ENCODE data around the gene WASF3.

The WASF3 gene, protein sequence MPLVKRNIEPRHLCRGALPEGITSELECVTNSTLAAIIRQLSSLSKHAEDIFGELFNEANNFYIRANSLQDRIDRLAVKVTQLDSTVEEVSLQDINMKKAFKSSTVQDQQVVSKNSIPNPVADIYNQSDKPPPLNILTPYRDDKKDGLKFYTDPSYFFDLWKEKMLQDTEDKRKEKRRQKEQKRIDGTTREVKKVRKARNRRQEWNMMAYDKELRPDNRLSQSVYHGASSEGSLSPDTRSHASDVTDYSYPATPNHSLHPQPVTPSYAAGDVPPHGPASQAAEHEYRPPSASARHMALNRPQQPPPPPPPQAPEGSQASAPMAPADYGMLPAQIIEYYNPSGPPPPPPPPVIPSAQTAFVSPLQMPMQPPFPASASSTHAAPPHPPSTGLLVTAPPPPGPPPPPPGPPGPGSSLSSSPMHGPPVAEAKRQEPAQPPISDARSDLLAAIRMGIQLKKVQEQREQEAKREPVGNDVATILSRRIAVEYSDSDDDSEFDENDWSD

DNA sequence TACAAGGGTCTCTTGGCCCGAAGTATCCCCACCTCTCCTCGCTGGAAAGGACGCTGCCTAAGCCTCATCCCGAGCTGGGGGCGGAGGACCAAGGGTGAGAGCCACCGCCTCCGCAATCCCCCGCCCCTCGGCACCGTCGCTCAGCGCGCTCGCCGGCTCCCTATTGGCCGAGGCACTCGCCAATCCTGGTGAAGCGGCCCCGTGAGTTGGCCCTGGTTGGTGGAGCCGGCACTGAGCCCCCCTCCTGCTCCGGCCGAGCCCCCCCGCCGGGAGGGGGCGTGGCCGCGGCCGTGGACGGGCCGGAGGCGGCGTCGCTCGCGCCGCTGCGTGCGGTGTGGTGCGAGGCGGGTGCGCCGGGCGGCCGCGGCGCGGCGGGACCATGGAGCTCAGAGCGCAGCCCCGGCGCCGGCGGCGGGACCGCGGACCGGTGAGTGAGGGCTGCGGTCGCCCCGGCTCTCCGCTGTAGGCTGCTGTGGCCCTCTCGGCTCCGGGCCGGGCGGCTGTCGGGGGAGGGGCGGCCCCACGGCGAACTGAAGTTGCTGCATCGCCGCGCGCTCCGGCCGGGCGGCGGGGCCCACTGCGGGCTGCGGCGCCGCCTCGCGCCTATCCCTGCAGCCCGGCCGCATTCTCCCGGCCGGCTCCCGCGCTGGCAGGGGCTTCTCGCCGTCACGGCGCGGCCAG, at the start of gene WASF3:
TSS of gene WASF3 (plus strand) at position 291 of the 681 bp plus-strand sequence. CDS start 84,588 bp downstream, outside the sequence.
- DNase-seq (ENCODE audit: low read depth) = peak; percentile 74
- peak within 1 kb of the TSS; percentile 88 for H3K4me3 ChIP-seq (ENCODE audit: low read depth, low read length)

DNA sequence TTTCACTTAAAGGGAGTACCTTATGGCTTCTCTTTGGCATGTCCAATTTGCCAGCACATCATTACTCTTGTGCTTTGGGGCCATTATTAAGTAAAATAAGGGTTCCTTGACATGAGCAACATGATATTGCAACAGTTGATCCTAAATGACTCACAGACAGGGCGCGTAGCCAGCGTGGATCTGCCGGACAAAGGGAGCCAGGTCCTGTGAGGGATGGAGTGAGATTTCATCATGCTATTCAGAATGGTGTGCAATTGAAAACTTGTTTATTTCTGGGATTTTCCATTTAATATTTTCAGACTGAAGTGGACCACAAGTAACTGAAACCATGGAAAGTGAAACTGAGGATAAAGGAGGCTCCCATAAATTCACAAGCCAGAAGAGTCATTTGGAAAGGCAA, 48.6 kb upstream of the WASF3 start:
- no peak overlapping the region for H3K4me3 ChIP-seq (ENCODE audit: low read depth, low read length)
- DNase-seq (ENCODE audit: low read depth) = peak; percentile 95

GRCh38 chr13:26509491-26509890, 48.0 kb upstream of the WASF3 start:
- H3K4me3 ChIP-seq (ENCODE audit: low read depth, low read length) = no peak overlapping the region
- no peak for DNase-seq (ENCODE audit: low read depth)

GRCh38 chr13:26513931-26514330, 43.6 kb upstream of the WASF3 start:
- DNase-seq (ENCODE audit: low read depth) = no peak

GRCh38 chr13:26515721-26516120, 41.8 kb upstream of the WASF3 start:
- DNase-seq (ENCODE audit: low read depth) = no peak
- no peak overlapping the region for H3K4me3 ChIP-seq (ENCODE audit: low read depth, low read length)

More at GRCh38 chr13:26513931-26514330, 43.6 kb upstream of the WASF3 start:
- H3K4me3 ChIP-seq (ENCODE audit: low read depth, low read length) = no peak overlapping the region

- no peak for DNase-seq (ENCODE audit: low read depth)
- H3K4me3 ChIP-seq (ENCODE audit: low read depth, low read length) = no peak overlapping the region
Measured at GRCh38 chr13:26517936-26518335, 39.5 kb upstream of the WASF3 start.

DNA sequence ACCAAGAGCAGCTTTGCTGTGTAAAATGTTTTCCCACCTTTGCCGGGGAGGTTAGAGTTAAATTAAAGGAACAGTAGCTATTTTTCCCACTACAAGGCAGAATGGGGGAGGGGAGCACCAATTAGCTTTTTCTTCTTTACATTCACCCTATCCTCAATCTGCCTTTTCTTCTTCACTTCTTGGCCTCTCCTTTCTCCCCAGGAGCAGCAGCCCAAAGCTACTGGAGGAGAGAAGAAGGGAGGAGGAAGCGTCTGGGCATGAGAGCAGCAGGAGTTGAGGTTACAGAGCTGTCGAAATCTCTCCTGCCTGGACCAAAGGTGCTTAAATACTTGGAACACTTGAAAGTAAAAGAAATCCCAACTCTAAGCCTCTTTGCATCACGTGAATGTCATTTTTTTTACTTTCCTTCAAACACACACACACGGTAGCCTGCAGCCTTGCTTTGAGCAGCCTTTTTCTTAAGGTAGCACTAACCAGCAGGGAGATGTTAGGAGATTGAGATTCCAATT, 39.0 kb upstream of the WASF3 start:
- H3K4me3 ChIP-seq (ENCODE audit: low read depth, low read length) = no peak overlapping the region
- DNase-seq (ENCODE audit: low read depth) = no peak

GRCh38 chr13:26522571-26522970, 34.9 kb upstream of the WASF3 start:
- DNase-seq (ENCODE audit: low read depth) = no peak

GRCh38 chr13:26523007-26523406, 34.5 kb upstream of the WASF3 start:
- no peak for DNase-seq (ENCODE audit: low read depth)
- no peak overlapping the region for H3K4me3 ChIP-seq (ENCODE audit: low read depth, low read length)

More at GRCh38 chr13:26522571-26522970, 34.9 kb upstream of the WASF3 start:
- no peak overlapping the region for H3K4me3 ChIP-seq (ENCODE audit: low read depth, low read length)

DNA sequence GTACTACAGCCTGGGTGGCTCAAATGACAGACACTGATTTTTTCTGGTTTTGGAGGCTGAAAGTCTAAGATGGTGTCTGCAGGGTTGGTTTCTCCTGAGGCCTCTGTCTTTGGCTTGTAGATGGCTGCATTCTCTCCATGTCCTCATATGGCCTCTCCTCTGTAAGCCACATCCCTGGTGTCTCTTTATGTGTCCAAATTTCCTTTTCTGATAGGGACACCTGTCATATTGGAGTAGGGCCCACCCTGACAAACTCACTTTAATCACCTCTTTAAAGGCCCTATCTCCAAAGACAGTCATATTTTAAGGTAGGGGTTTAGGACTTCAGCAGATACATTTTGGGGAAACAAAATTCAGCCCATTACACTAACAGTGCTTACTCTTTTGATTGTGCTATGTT, 32.0 kb upstream of the WASF3 start:
- no peak overlapping the region for H3K4me3 ChIP-seq (ENCODE audit: low read depth, low read length)
- DNase-seq (ENCODE audit: low read depth) = no peak

GRCh38 chr13:26526702-26527216, 30.7 kb upstream of the WASF3 start:
- no peak for DNase-seq (ENCODE audit: low read depth)
- H3K4me3 ChIP-seq (ENCODE audit: low read depth, low read length) = no peak overlapping the region

DNA sequence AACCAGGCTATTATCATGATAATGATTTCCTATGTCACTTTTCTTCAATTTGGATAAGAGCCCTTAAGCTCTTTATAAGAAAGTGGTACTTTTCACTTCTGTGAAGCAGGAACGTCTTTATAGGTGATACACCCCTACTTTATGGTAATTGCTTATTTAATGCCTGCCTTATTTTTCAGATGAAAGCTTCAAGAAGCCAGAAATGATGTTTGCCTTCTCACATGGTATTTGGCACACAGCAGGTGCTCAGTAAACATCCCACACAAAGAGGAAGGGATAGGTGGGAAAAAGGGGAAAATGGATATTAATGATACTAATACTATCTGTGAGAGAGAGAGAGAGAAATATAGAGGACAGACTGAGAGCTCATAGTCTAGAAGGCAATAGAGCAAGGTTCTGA, 29.0 kb upstream of the WASF3 start:
- no peak for DNase-seq (ENCODE audit: low read depth)
- H3K4me3 ChIP-seq (ENCODE audit: low read depth, low read length) = no peak overlapping the region

DNA sequence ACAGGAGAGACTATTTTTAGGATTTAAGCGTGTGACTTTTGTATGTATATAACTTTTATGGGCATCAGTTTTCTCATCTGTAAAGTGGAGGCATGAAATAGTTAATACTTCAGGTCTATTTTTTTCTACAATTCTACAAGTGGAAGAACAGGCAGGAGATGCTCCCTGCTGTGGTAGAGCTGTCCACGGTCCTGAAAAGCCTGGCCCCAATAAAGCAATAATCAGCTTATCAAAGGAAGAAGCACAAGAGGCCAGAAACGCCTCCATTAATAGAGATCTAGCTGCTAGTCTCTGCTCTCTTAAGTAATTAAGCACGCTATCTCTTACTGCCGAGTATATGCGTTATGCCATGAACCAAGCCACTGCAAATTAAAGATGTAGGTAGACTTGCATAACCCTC, 28.0 kb upstream of the WASF3 start:
- H3K4me3 ChIP-seq (ENCODE audit: low read depth, low read length) = no peak overlapping the region
- DNase-seq (ENCODE audit: low read depth) = peak; percentile 34

DNA sequence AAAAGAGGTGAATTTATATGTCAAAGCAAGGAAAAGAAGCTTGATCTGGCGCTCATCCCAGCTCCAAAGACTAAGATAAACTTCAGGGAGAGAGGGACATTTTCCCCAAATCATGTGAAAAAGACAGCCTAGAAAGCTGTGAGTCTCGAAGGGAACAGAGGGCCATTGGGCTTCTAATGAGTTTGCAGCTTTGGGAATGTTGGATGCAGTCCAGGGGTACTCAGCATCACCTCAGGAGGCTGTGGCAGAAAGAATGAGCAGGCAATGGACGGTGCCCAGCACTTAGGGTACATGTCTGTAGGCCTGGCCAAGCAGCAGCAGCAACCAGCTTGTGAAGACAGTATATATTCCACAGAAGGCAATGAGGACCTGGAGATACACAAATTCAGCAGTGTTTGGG, 25.7 kb upstream of the WASF3 start:
- no peak overlapping the region for H3K4me3 ChIP-seq (ENCODE audit: low read depth, low read length)
- DNase-seq (ENCODE audit: low read depth) = no peak

DNA sequence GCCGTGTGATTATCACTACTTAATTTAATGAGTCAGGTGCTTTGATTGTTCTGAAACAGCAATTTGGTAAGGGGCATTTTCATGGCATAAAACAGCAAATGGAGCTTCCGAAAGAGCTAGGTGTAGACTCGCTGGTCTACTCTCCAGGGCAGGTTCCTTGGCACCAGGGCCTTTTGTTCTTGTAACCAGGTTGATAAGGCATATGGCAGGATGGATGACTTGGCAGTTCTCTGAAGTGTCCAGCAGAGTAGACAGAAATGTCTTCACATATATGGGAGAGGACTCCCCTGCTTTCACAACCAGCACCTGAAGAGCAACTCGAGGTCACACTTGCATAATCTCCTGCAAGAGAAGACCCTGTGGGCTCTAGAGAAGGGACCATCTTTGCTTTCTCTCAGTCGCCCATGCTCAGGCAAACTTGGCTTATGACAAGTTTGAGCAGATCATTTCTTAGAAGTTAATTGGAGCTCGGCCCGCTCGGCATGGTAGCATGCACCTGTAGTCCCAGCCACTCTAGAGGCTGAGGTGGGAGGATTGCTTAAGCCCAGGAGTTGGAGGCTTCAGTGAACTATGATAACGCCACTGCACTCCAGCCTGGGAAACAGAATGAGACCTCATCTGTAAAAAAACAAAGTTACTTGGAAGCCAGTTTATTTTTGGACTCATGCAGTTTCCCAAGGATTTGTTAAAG, 23.3 kb upstream of the WASF3 start:
- no peak for DNase-seq (ENCODE audit: low read depth)
- no peak overlapping the region for H3K4me3 ChIP-seq (ENCODE audit: low read depth, low read length)

DNA sequence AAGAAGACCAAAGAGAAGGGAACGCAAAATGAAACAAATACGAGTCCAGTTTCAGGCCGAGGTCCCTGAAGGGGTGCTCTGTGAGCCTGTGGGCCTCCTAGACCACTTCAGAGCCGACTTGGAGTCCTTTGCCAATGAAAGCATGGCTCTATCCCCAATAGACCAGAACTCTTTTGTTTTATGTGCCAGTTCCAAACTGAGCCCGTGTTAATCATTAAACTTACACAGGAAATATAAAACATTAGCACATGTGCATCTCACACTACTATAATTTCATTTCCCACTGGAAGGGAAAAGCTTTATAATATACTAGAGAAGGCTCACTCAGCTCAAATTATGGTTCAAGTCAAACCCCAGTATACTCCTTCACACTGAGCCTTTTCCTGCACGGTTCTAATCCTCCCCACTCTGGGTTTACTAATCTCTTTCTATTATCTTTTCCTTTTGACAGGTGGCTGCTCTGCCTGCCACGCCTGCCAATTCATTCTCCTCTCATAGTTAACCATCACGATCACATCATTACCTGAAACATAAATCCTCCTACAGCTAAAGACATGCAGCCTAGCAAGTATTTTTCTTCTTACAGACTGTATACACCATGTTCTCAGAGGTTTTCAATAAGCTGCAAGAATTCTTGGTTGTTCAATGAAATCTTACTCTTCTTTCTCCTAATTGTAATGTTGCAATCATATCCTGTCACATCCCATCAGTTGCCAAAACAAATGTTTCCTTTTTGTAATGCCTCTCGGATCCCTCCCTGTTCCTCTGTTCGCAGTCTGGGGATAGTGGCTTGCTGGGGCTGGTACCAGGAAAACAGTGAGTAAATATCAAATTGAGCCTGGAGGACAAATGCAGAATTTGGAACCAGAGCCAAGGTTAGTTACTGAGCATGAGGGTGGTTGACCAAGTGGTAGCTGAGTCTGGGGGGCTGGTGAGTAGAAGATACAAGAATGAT, 18.8 kb upstream of the WASF3 start:
- DNase-seq (ENCODE audit: low read depth) = peak; percentile 36
- H3K4me3 ChIP-seq (ENCODE audit: low read depth, low read length) = no peak overlapping the region

GRCh38 chr13:26539738-26540292, 17.7 kb upstream of the WASF3 start:
- no peak overlapping the region for H3K4me3 ChIP-seq (ENCODE audit: low read depth, low read length)
- DNase-seq (ENCODE audit: low read depth) = no peak

DNA sequence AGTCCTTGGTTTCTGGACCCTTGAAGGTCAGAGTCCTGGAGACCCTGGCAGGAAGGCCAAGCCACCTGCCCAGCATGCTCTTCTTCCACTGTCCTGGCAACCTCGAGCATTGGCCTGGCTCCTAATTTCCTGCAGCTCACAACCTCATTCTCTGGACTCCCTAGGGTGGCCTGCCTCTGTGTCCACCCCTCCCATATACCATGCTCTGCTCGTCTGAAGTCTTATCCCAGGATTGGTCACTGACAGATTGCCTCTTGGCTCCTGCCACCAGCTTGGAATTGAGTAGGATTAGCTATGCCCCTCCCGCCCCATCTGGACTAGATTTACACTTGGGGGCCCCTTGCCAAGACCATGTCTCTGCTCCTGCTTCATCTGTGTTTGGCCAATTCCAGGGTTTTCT, 17.1 kb upstream of the WASF3 start:
- no peak overlapping the region for H3K4me3 ChIP-seq (ENCODE audit: low read depth, low read length)
- DNase-seq (ENCODE audit: low read depth) = no peak
